HCT116 (cell line): ENCODE results near the gene FCAMR. TPM values are rescaled to one million over a fixed set of nuclear protein-coding genes. Genes with fewer than 3 reads are reported as not detected.
A peak's percentile ranks its signal among the peaks of the same experiment; 100 is the strongest.

Experiments
- ATAC-seq: fragments of 200-7000 bp; cut with Tn5 transposase; 2 replicates; pipeline ENCODE4 v1.9.1; 2020; ENCODE audit warnings: mild to moderate bottlenecking, moderate library complexity
- BruUV-seq: library from RNA; stranded (reverse); fragments of 400-500 nt; replicated peaks from 2 replicates; lab custom pipeline; 2021; lab: Mats Ljungman, UMichigan
- CTCF ChIA-PET: fragments of 300-600 bp; sonication (Branson Sonifier 250); formaldehyde crosslinking; loops from one replicate; lab custom pipeline; 2021; ENCODE audit warnings: antibody characterized with exemption; lab: Charles Lee
- POLR2A ChIA-PET: fragments of 300-600, 350-600 bp; sonication (Branson Sonifier 250); formaldehyde crosslinking; loops from one replicate; lab custom pipeline; 2021; ENCODE audit warnings: antibody characterized with exemption; lab: Charles Lee
- RAD21 ChIA-PET, 2 experiments: fragments of 300-600 bp; sonication (Branson Sonifier 250); formaldehyde crosslinking; loops; one replicate each; lab custom pipeline; 2023; ENCODE audit warnings: low total read pairs in 2 of 2; ENCODE audit not compliant: uncharacterized antibody in 2 of 2, unreplicated experiment in 2 of 2, low non-redundant PET in 1 of 2; lab: Charles Lee
- DNase-seq: peaks from one replicate; pipeline ENCODE4 v3.0.0-alpha.2; 2010; ENCODE audit warnings: low read depth, low spot score
- H2AFZ ChIP-seq: fragments of 200-600 bp; shearing (Covaris generic), sonication (generic); 2 replicates; pipeline ENCODE4 v1.6.1; 2017; ENCODE audit warnings: low read depth, mixed run types, mixed read lengths, antibody characterized with exemption, low read length; ENCODE audit not compliant: poor library complexity, severe bottlenecking
- H3K27ac ChIP-seq: 2 replicates; pipeline ENCODE4 v1.5.1; 2012; ENCODE audit warnings: low read depth, low read length
- H3K27me3 ChIP-seq: fragments of 200-600 bp; sonication (generic); 2 replicates; pipeline ENCODE4 v1.6.1; 2016; ENCODE audit warnings: mixed run types, low read length, mixed read lengths; ENCODE audit not compliant: insufficient read depth
- H3K36me3 ChIP-seq, 2 experiments: fragments of 200-500 bp in 1 of 2; fragments of 200-600 bp in 1 of 2; sonication (Bioruptor generic) in 1 of 2; sonication (generic) in 1 of 2; 2 replicates each; pipeline versions ENCODE4 v1.5.1 to v1.6.1; 2014 to 2016; ENCODE audit warnings: low read length in 2 of 2, inconsistent platforms in 1 of 2, mixed read lengths in 1 of 2, mixed run types in 1 of 2; ENCODE audit not compliant: insufficient read depth in 2 of 2, control insufficient read depth in 1 of 2
- H3K4me1 ChIP-seq, 2 experiments: fragments of 200-600 bp in 1 of 2; sonication (generic) in 1 of 2; 2 replicates each; pipeline versions ENCODE4 v1.5.1 to v1.6.1; 2012 to 2017; ENCODE audit warnings: low read length in 2 of 2, inconsistent platforms in 1 of 2, mild to moderate bottlenecking in 1 of 2, mixed read lengths in 1 of 2, mixed run types in 1 of 2, moderate library complexity in 1 of 2; ENCODE audit not compliant: insufficient read depth in 2 of 2, control insufficient read depth in 1 of 2
- H3K4me2 ChIP-seq: fragments of 200-600 bp; sonication (generic); 2 replicates; pipeline ENCODE4 v1.6.1; 2017; ENCODE audit warnings: mixed run types, low read length, mixed read lengths
- H3K4me3 ChIP-seq, 2 experiments: fragments of 200-600 bp in 1 of 2; sonication (generic) in 1 of 2; replicated peaks in 1 of 2; 2 replicates each; pipeline ENCODE4 v1.5.1; 2011 to 2016; ENCODE audit warnings: low read length in 2 of 2, control low read depth in 1 of 2, low read depth in 1 of 2, mild to moderate bottlenecking in 1 of 2, mixed read lengths in 1 of 2, mixed run types in 1 of 2
- H3K79me2 ChIP-seq: fragments of 200-600 bp; sonication (generic); 2 replicates; pipeline ENCODE4 v1.6.1; 2017; ENCODE audit warnings: mild to moderate bottlenecking, mixed run types, low read length, moderate library complexity, mixed read lengths; ENCODE audit not compliant: insufficient read depth
- H3K9ac ChIP-seq: fragments of 200-600 bp; sonication (generic); 2 replicates; pipeline ENCODE4 v1.6.1; 2016; ENCODE audit warnings: low read length, mixed read lengths
- H3K9me2 ChIP-seq: fragments of 200-600 bp; sonication (generic), shearing (Covaris generic); 2 replicates; pipeline ENCODE4 v1.6.1; 2017; ENCODE audit warnings: mixed run types, mild to moderate bottlenecking, moderate library complexity; ENCODE audit not compliant: insufficient read depth
- H3K9me3 ChIP-seq, 2 experiments: fragments of 200-500 bp in 1 of 2; fragments of 200-600 bp in 1 of 2; sonication (Bioruptor generic) in 1 of 2; sonication (generic) in 1 of 2; 2 replicates each; pipeline ENCODE4 v1.6.1; 2014 to 2017; ENCODE audit warnings: low read length in 2 of 2, mixed read lengths in 2 of 2, inconsistent platforms in 1 of 2, low read depth in 1 of 2, mild to moderate bottlenecking in 1 of 2, mixed run types in 1 of 2, moderate library complexity in 1 of 2; ENCODE audit not compliant: control insufficient read depth in 1 of 2, insufficient read depth in 1 of 2
- H4K20me1 ChIP-seq: fragments of 200-600 bp; sonication (generic), shearing (Covaris generic); 2 replicates; pipeline ENCODE4 v1.6.1; 2017; ENCODE audit warnings: mixed run types, mild to moderate bottlenecking, moderate library complexity; ENCODE audit not compliant: insufficient read depth
- ELF1 ChIP-seq: IDR thresholded peaks from 2 replicates; pipeline ENCODE4 v1.6.1; 2012; ENCODE audit warnings: low read depth, borderline replicate concordance
- POLR2AphosphoS5 ChIP-seq: IDR thresholded peaks from 2 replicates; pipeline ENCODE4 v1.6.1; 2011; ENCODE audit warnings: mild to moderate bottlenecking, low read depth, low read length, moderate library complexity
- SP1 ChIP-seq: IDR thresholded peaks from 2 replicates; pipeline ENCODE4 v1.6.1; 2012; ENCODE audit warnings: low read depth
- SRF ChIP-seq: IDR thresholded peaks from 2 replicates; pipeline ENCODE4 v1.6.1; 2012; ENCODE audit warnings: low read depth
- ZNF274 ChIP-seq: fragments of 200-500 bp; sonication (Bioruptor generic); IDR thresholded peaks from 2 replicates; pipeline ENCODE4 v1.6.1; 2014; ENCODE audit warnings: mild to moderate bottlenecking, low read depth, low read length, inconsistent platforms
- intact Hi-C: fragments of 100-400 bp; cut with micrococcal nuclease; formaldehyde crosslinking; loops from 2 replicates; pipeline ENCODE4 v1.10.0; 2022
- total RNA-seq: library from RNA; stranded (reverse); gene quantifications from one replicate; pipeline ENCODE4 v1.2.1, GENCODE V29; 2021; ENCODE audit not compliant: unreplicated experiment
- TF ChIP-seq, protein P1 (sequence below): IDR thresholded peaks from 2 replicates; pipeline ENCODE4 v1.6.1; 2011; ENCODE audit warnings: mild to moderate bottlenecking, low read length, moderate library complexity; ENCODE audit not compliant: insufficient replicate concordance; ENCODE audit errors: extremely low read depth
- TF ChIP-seq, protein P2 (sequence below): IDR thresholded peaks from 2 replicates; pipeline ENCODE4 v1.6.1; 2012

The FCAMR gene
- total RNA-seq, 1 experiment from 2014 or later, result not detected

DNA sequence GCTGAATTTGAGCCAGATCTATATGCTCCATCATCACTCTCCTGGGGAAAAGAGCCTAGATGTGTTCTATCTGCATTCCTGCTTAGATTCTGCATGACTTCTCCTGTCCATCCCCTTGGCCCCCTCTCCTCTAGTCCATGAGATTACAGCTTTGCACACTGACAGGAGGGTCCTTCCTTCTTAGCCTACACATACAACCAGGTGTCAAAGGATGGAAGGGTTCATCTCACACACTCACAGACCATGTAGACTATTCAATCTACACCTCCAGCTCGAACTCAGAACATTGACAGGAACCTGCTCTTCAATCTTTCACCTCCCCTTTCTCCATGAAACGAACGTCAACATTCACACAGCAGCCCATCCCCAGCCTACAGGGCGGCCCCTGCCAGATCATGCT is 48.4 kb upstream of the FCAMR start:
- no peak overlapping the region for H3K27ac ChIP-seq
- POLR2A ChIA-PET, result no interaction called here
- no peaks in the 10 kb centered on the region; a peak in 1 of 4 replicates for H3K36me3 ChIP-seq
- RAD21 ChIA-PET, result no interaction called here
- DNase-seq, result no peak
- no peak overlapping the region for H3K4me3 ChIP-seq
- intact Hi-C loops, result no loop called here
- H3K9me2 ChIP-seq, result no peaks in the 10 kb centered on the region
- H3K4me1 ChIP-seq, result peaks cover 15 to 67% of the 10 kb centered on the region in 2 experiments
- no peaks in the 10 kb centered on the region for H4K20me1 ChIP-seq
- H3K79me2 ChIP-seq, result no peaks in the 10 kb centered on the region
- no peaks in the 10 kb centered on the region for H3K27me3 ChIP-seq
- H2AFZ ChIP-seq, result no peak overlapping the region
- no TSS peak for BruUV-seq
- CTCF ChIA-PET, result no interaction called here
- no peak overlapping the region for H3K9ac ChIP-seq
- H3K9me3 ChIP-seq, result no peaks in the 10 kb centered on the region
- H3K4me2 ChIP-seq, result peak overlapping the region; percentile 72
- ATAC-seq, result no peak
- TF ChIP-seq ELF1, result no peak
- TF ChIP-seq, protein P1, sequence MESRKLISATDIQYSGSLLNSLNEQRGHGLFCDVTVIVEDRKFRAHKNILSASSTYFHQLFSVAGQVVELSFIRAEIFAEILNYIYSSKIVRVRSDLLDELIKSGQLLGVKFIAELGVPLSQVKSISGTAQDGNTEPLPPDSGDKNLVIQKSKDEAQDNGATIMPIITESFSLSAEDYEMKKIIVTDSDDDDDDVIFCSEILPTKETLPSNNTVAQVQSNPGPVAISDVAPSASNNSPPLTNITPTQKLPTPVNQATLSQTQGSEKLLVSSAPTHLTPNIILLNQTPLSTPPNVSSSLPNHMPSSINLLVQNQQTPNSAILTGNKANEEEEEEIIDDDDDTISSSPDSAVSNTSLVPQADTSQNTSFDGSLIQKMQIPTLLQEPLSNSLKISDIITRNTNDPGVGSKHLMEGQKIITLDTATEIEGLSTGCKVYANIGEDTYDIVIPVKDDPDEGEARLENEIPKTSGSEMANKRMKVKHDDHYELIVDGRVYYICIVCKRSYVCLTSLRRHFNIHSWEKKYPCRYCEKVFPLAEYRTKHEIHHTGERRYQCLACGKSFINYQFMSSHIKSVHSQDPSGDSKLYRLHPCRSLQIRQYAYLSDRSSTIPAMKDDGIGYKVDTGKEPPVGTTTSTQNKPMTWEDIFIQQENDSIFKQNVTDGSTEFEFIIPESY, result no peak

DNA sequence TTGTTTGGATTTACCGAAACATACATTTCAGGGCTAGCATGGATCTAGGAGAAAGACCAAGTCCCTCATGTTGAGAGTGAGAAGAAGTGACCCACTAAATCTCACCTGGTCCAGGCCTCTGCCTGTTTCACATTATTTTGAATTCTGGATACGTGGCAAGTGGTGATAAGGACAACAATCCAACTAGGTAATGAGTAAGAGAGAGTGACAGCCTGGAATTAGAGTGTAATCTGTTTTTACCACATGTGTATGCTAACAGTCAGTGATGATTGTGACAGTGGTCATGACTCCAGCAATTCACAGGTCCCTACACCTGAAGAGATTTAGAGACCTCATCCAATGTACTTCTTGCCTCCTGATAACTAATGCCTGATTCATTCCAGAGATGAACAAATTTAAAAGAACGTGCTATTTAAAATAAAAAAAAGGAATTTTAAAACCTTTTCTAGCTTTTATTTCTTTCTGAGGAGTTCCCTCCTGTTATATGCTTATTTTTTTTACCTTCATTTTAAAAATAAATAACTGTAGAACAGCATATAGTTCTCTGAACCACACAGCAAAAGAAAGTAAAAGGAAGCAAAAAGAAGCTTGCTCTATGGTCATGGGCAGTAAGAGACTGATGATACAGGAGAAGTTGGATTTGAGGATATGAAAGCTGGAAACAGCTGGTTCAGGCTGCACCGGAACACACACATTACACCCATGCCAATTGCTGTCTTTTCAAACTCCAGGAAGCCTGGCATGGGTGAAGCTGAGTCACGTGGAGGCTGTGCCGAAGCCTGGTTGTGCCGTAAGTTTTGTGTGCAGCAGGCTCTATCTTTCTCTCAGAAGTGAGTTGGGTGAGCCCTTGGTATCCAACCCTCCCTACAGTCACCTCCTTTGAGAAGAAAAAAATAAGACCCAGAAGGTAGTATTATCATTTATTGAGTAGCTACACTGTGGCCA is 47.6 kb upstream of the FCAMR start:
- no peak overlapping the region for H3K4me2 ChIP-seq
- H3K27me3 ChIP-seq, result no peaks in the 10 kb centered on the region
- no peaks in the 10 kb centered on the region for H3K9me3 ChIP-seq
- no TSS peak for BruUV-seq
- no peaks in the 10 kb centered on the region for H4K20me1 ChIP-seq
- no peaks in the 10 kb centered on the region; a peak in 1 of 4 replicates for H3K36me3 ChIP-seq
- H3K4me3 ChIP-seq, result no peak overlapping the region
- ChIA-PET POLR2A (no interaction called here), CTCF (no interaction called here), RAD21 (no interaction called here)
- DNase-seq (no peak), ATAC-seq (no peak)
- no peaks in the 10 kb centered on the region for H3K79me2 ChIP-seq
- H3K9ac ChIP-seq, result no peak overlapping the region
- peaks cover 15 to 63% of the 10 kb centered on the region in 2 experiments for H3K4me1 ChIP-seq
- intact Hi-C loops, result no loop called here
- no peak overlapping the region for H2AFZ ChIP-seq
- no peak for TF ChIP-seq ZNF274
- no peak for TF ChIP-seq SP1
- TF ChIP-seq, protein P2, sequence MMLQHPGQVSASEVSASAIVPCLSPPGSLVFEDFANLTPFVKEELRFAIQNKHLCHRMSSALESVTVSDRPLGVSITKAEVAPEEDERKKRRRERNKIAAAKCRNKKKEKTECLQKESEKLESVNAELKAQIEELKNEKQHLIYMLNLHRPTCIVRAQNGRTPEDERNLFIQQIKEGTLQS, result no peak
- TF ChIP-seq POLR2AphosphoS5, result no peak
- TF ChIP-seq SRF, result no peak
- H3K27ac ChIP-seq, result no peak overlapping the region
- no peaks in the 10 kb centered on the region for H3K9me2 ChIP-seq
